ENCODE measurements around the gene DAPK1.

- TF ChIP-seq JUNB (IDR thresholded peaks at IDR 0.05): no peak
- no peak for TF ChIP-seq CTCF (IDR thresholded peaks at IDR 0.05)
- no peak for TF ChIP-seq ESRRA (IDR thresholded peaks at IDR 0.05; ENCODE audit: borderline replicate concordance, low read length)
These were observed 116.7 kb downstream of the DAPK1 start for GRCh38 chr9:87614397-87614796.

Measured in A549 (cell line).